NB4 (cell line): Measurements from ENCODE around the gene PSMB2.

Experiments used
- DNase-seq: peaks from one replicate; pipeline ENCODE4 v3.0.0; 2010; ENCODE audit warnings: low read depth
- H3K4me3 ChIP-seq: one replicate; pipeline ENCODE4 v1.5.1; 2011; ENCODE audit warnings: mild to moderate bottlenecking, low read depth, low read length, moderate library complexity
- MYC ChIP-seq: IDR thresholded peaks from 2 replicates; pipeline ENCODE4 v1.6.1; 2011; ENCODE audit warnings: low read depth, low read length
- POLR2A ChIP-seq: IDR thresholded peaks from 2 replicates; pipeline ENCODE4 v1.6.1; 2011; ENCODE audit warnings: mild to moderate bottlenecking; ENCODE audit not compliant: insufficient read length; ENCODE audit errors: extremely low read depth
- TF ChIP-seq, protein P1 (sequence below): IDR thresholded peaks from 2 replicates; pipeline ENCODE4 v1.6.1; 2011; ENCODE audit warnings: low read depth, low read length
- TF ChIP-seq, protein P2 (sequence below): IDR thresholded peaks from one replicate; pipeline ENCODE4 v1.5.1; 2012; ENCODE audit warnings: low read depth, low read length

Gene PSMB2

DNA sequence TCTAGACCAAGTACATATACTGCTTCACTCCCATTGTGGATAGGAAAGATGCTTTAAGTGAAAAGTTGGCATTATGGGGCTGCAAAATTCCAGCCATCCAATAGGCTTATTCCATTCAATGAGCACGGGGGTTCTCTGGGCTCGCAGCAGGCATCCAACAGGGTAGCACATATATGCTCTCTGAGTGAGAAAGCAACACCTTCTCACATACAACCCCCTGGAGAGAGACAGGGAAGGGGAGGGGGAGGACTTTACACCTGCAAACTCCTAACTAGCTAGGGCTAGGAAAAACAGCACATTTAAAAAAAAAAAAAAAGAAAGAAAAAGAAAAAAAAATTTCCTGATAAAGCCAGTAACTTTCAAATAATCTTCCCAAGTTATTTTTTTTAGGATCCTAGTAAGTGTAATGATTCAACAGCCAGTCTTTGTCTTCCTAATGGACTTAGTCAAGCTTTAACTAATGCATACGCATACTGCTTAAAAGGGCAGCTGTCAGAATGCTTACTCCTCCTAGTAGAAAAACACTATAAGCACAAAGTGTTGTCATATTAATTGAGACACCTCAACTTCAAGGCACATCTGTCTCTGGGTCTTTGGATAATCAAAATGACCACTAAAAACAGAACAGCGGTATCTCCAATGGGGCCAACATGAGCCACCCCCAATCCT, 18.7 kb downstream of the PSMB2 start:
- TF ChIP-seq, protein P1, sequence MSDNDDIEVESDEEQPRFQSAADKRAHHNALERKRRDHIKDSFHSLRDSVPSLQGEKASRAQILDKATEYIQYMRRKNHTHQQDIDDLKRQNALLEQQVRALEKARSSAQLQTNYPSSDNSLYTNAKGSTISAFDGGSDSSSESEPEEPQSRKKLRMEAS, result no peak
- TF ChIP-seq, protein P2, sequence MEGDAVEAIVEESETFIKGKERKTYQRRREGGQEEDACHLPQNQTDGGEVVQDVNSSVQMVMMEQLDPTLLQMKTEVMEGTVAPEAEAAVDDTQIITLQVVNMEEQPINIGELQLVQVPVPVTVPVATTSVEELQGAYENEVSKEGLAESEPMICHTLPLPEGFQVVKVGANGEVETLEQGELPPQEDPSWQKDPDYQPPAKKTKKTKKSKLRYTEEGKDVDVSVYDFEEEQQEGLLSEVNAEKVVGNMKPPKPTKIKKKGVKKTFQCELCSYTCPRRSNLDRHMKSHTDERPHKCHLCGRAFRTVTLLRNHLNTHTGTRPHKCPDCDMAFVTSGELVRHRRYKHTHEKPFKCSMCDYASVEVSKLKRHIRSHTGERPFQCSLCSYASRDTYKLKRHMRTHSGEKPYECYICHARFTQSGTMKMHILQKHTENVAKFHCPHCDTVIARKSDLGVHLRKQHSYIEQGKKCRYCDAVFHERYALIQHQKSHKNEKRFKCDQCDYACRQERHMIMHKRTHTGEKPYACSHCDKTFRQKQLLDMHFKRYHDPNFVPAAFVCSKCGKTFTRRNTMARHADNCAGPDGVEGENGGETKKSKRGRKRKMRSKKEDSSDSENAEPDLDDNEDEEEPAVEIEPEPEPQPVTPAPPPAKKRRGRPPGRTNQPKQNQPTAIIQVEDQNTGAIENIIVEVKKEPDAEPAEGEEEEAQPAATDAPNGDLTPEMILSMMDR, result no peak
- TF ChIP-seq MYC, result no peak
- no peak for TF ChIP-seq POLR2A
- H3K4me3 ChIP-seq, result no peak overlapping the region
- no peak for DNase-seq

DNA sequence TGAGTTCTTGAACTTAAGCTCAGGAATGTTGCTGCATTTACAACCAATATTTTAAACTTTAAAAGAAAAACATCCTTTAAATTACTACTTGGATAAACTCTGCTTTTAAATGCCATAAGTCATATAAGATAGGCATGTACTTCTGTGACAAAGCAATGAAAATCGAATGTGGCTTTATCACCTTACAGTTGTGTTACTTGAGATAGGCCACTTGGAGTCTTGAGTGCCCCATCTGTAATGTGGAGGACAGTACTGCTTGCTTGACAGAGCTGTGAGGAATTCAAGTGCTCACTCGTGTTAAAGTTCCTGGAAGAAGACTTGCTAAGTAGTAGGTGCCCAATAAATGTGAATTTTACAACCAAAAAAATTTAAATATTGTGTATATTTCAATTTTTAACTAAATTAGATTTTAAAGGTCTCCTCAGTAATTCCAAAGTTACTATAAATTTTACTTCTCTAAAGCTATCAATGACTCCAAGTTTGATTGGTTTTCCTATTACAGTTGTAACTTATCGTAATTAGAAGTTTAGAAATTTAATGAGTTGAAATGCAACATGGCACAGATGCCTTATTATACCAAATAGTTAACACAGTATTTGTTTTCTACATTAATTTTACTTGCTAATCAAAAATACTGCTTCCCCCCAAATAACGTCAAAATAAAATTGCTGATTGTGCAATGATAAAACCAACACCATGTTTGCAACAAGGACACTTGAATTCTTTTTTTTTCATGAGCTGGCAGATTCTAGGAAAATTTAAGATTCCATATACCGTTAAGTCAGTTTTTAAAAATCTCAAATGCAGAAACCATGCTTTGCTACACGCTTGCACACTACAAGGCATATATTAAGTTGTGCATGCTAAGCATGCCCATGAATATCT, 21.8 kb downstream of the PSMB2 start:
- DNase-seq, result no peak
- no peak overlapping the region for H3K4me3 ChIP-seq
- TF ChIP-seq, protein P1, result no peak
- no peak for TF ChIP-seq POLR2A
- no peak for TF ChIP-seq MYC
- TF ChIP-seq, protein P2, result no peak

DNA sequence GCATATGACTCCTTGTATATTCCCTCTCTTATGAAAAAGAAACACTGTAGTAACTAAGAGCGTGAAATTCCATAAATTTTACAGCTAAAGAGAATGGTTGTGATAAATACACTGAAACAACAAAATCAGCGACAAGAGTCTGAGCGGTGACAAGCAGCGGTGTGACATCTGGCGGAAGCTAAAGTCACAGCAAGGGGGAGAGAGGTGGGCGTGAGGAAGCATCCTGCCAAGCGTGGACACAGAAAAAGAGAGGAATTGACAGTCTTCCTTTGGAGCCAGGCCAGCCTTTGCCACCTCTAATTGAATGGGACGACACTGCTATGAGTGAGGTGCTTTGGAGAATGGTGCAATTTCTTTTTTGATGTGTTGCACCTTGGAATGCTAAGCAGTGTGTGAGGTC, 25.9 kb downstream of the PSMB2 start:
- no peak for DNase-seq
- no peak overlapping the region for H3K4me3 ChIP-seq
- TF ChIP-seq, protein P1, result no peak
- no peak for TF ChIP-seq POLR2A
- TF ChIP-seq, protein P2, result no peak
- no peak for TF ChIP-seq MYC

DNA sequence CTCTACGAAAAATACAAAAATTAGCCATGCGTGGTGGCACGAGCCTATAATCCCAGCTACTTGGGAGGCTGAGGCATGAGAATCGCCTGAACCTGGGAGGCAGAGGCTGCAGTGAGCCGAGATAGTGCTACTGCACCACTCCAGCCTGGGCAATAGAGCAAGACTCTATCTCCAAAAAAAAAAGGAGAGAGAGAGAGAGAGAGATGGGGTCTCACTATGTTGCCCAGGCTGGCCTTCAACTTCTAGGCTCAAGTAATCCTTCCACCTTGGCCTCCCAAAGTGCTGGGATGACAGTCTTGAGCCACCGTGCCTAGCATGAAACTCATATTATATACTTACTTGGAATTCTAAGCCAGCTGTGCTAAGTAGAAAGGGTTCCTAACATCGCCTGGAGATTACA, 29.7 kb downstream of the PSMB2 start:
- DNase-seq, result no peak
- TF ChIP-seq, protein P1, result no peak
- no peak for TF ChIP-seq POLR2A
- no peak overlapping the region for H3K4me3 ChIP-seq

DNA sequence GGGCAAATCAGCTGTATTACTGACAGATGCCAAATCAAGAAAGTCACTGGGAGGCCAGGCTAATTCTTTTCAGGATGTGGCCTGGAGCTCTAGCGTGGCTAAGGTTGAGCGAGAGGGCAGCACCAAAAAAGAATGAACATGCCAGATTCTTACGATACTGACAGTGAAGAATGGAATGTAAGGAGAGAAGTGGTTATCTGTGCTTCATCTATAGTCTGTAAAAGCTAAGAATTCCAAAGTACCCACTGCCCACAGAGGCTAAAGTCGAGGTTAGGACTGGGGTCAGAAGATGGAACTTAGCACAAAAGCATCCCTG, 35.5 kb downstream of the PSMB2 start:
- no peak overlapping the region for H3K4me3 ChIP-seq
- DNase-seq, result no peak
- TF ChIP-seq, protein P2, result no peak
- TF ChIP-seq, protein P1, result no peak
- TF ChIP-seq MYC (no peak), POLR2A (no peak)
